Prostate gland (tissue), 2 donors: ENCODE measurements around the gene MYL10.

Experiments
- CTCF ChIP-seq, 4 experiments: fragments of 200-600 bp in 2 of 4; fragments of 450-650 bp in 2 of 4; sonication (generic) in 2 of 4; IDR thresholded peaks; 1 replicate in 3 of 4; 2 replicates in 1 of 4; pipeline ENCODE4 v1.5.1; 2016 to 2019; ENCODE audit warnings: antibody characterized with exemption in 4 of 4, mild to moderate bottlenecking in 2 of 4, moderate library complexity in 2 of 4
- POLR2A ChIP-seq: fragments of 450-650 bp; IDR thresholded peaks from one replicate; pipeline ENCODE4 v1.6.1; 2016; ENCODE audit warnings: antibody characterized with exemption, mild to moderate bottlenecking
- POLR2AphosphoS5 ChIP-seq: sonication (generic); formaldehyde crosslinking; IDR thresholded peaks from one replicate; pipeline ENCODE4 v1.6.1; 2017; ENCODE audit warnings: antibody characterized with exemption

GRCh38 chr7:101576998-101577397 lies 52.1 kb downstream of the MYL10 start:
- TF ChIP-seq CTCF (IDR thresholded peaks at IDR 0.05) (no peak), POLR2A (no peak), POLR2AphosphoS5 (no peak)
